ENCODE results near the gene OR4D6. TPM values are rescaled to one million over a fixed set of nuclear protein-coding genes. Genes with fewer than 3 reads are reported as not detected.

Gene OR4D6
- total RNA-seq, 1 experiment from 2014 or later: not detected

DNA sequence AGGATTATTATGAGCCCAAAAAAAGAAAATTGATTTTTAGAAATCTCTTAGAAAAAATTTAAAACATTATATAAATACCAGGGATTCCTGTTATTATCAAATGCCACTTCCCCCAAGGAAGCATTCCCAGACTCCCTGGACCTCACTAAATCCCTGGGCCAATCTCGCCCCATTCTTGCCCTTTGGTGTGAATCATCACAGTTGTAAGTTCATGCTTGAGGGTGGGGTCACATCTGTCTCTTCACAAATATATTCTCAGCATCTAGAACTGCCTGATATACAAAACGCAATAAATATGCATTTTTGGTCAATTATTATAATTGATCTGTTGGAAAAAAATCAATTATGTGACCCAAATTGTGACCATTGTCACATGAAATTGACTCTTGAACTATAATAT lies 8.3 kb upstream of the OR4D6 start:
- no TSS peak for BruUV-seq (replicated peaks)
- CTCF ChIA-PET: no interaction called here
- Histone ChIP-seq H3K36me3 (ENCODE audit: insufficient read depth, low read length, poor library complexity, severe bottlenecking) (no peaks in the 10 kb centered on the region), H3K27ac (ENCODE audit: low read depth, low read length, poor library complexity, severe bottlenecking) (no peak overlapping the region), H3K4me3 (ENCODE audit: low read depth, low read length, poor library complexity, severe bottlenecking) (no peak overlapping the region), H3K4me1 (ENCODE audit: insufficient read depth, low read length, poor library complexity, severe bottlenecking) (no peaks in the 10 kb centered on the region), H3K9me3 (ENCODE audit: low read depth, low read length, poor library complexity, severe bottlenecking) (no peaks in the 10 kb centered on the region), H3K27me3 (replicated peaks; ENCODE audit: insufficient read depth, low read depth, low read length, poor library complexity) (no peaks in the 10 kb centered on the region)
- intact Hi-C loops (cut with micrococcal nuclease; ENCODE audit: unreplicated experiment): no loop called here
- no peak for DNase-seq (ENCODE audit: low spot score)
- TF ChIP-seq, protein P1, sequence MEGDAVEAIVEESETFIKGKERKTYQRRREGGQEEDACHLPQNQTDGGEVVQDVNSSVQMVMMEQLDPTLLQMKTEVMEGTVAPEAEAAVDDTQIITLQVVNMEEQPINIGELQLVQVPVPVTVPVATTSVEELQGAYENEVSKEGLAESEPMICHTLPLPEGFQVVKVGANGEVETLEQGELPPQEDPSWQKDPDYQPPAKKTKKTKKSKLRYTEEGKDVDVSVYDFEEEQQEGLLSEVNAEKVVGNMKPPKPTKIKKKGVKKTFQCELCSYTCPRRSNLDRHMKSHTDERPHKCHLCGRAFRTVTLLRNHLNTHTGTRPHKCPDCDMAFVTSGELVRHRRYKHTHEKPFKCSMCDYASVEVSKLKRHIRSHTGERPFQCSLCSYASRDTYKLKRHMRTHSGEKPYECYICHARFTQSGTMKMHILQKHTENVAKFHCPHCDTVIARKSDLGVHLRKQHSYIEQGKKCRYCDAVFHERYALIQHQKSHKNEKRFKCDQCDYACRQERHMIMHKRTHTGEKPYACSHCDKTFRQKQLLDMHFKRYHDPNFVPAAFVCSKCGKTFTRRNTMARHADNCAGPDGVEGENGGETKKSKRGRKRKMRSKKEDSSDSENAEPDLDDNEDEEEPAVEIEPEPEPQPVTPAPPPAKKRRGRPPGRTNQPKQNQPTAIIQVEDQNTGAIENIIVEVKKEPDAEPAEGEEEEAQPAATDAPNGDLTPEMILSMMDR (conservative IDR thresholded peaks at IDR 0.05; ENCODE audit: low read depth, low read length): no peak
- no peak for TF ChIP-seq EZH2 (IDR thresholded peaks at IDR 0.05; ENCODE audit: borderline replicate concordance, low read depth, low read length, poor library complexity, severe bottlenecking)
- POLR2A ChIA-PET (ENCODE audit: low non-redundant PET): no interaction called here

- POLR2A ChIA-PET (ENCODE audit: low non-redundant PET): no interaction called here
- TF ChIP-seq, protein P1 (conservative IDR thresholded peaks at IDR 0.05; ENCODE audit: low read depth, low read length): no peak
- no peak for TF ChIP-seq EZH2 (IDR thresholded peaks at IDR 0.05; ENCODE audit: borderline replicate concordance, low read depth, low read length, poor library complexity, severe bottlenecking)
- no peak overlapping the region for H3K4me3 ChIP-seq (ENCODE audit: low read depth, low read length, poor library complexity, severe bottlenecking)
- no peaks in the 10 kb centered on the region for H3K9me3 ChIP-seq (ENCODE audit: low read depth, low read length, poor library complexity, severe bottlenecking)
- DNase-seq (ENCODE audit: low spot score): no peak
- H3K27me3 ChIP-seq (replicated peaks; ENCODE audit: insufficient read depth, low read depth, low read length, poor library complexity): peaks cover 9% of the 10 kb centered on the region
- CTCF ChIA-PET: no interaction called here
- no peak overlapping the region for H3K27ac ChIP-seq (ENCODE audit: low read depth, low read length, poor library complexity, severe bottlenecking)
- no TSS peak for BruUV-seq (replicated peaks)
- no peaks in the 10 kb centered on the region for H3K36me3 ChIP-seq (ENCODE audit: insufficient read depth, low read length, poor library complexity, severe bottlenecking)
- no peaks in the 10 kb centered on the region for H3K4me1 ChIP-seq (ENCODE audit: insufficient read depth, low read length, poor library complexity, severe bottlenecking)
- intact Hi-C loops (cut with micrococcal nuclease; ENCODE audit: unreplicated experiment): no loop called here
These were observed 3.2 kb downstream of the OR4D6 start for GRCh38 chr11:59459916-59460315.

DNA sequence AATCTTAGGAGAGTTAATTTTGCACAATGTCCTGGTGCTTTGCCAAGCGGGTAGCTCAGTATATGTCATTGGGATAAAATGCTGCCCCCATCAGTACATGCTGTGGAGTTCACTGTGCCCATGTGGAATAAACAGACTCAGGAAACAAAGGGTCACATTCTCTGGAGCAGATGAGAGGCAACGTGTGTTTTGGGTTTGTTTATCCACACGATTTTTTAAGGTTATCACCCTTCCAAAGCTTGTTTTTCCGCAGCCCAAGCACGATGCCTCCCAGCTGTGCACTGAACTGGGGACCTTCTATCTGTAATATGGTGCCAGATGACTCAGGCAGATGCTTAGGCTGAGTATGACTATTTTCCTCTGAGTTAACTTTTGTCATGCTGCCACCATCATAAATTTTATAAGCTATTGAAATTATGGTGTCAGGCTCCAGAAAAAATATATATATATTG lies 6.5 kb downstream of the OR4D6 start:
- ChIA-PET POLR2A (ENCODE audit: low non-redundant PET) (no interaction called here), CTCF (no interaction called here)
- DNase-seq (ENCODE audit: low spot score): peak; percentile 26
- no peaks in the 10 kb centered on the region for H3K27me3 ChIP-seq (replicated peaks; ENCODE audit: insufficient read depth, low read depth, low read length, poor library complexity)
- H3K4me1 ChIP-seq (ENCODE audit: insufficient read depth, low read length, poor library complexity, severe bottlenecking): no peaks in the 10 kb centered on the region
- TF ChIP-seq, protein P1 (conservative IDR thresholded peaks at IDR 0.05; ENCODE audit: low read depth, low read length): 0 out of 2 replicates have a peak, but pooled peaks have one; percentile 31
- no peak for TF ChIP-seq EZH2 (IDR thresholded peaks at IDR 0.05; ENCODE audit: borderline replicate concordance, low read depth, low read length, poor library complexity, severe bottlenecking)
- no peaks in the 10 kb centered on the region for H3K36me3 ChIP-seq (ENCODE audit: insufficient read depth, low read length, poor library complexity, severe bottlenecking)
- intact Hi-C loops (cut with micrococcal nuclease; ENCODE audit: unreplicated experiment): no loop called here
- H3K27ac ChIP-seq (ENCODE audit: low read depth, low read length, poor library complexity, severe bottlenecking): no peak overlapping the region
- no peaks in the 10 kb centered on the region for H3K9me3 ChIP-seq (ENCODE audit: low read depth, low read length, poor library complexity, severe bottlenecking)
- H3K4me3 ChIP-seq (ENCODE audit: low read depth, low read length, poor library complexity, severe bottlenecking): no peak overlapping the region
- BruUV-seq (replicated peaks): no TSS peak

Data from A673 (cell line).